Gastroesophageal sphincter (tissue), 3 donors: ENCODE results near the gene XAGE1B.

Experiments
- POLR2A ChIP-seq, 2 donors: fragments of 450-650 bp; IDR thresholded peaks; one replicate each; pipeline ENCODE4 v1.6.1; 2017; ENCODE audit warnings: antibody characterized with exemption in 2 of 2, mild to moderate bottlenecking in 2 of 2, moderate library complexity in 1 of 2
- POLR2AphosphoS5 ChIP-seq: sonication (generic); formaldehyde crosslinking; IDR thresholded peaks from one replicate; pipeline ENCODE4 v1.6.1; 2017; ENCODE audit warnings: antibody characterized with exemption
- TF ChIP-seq, protein P1 (sequence below), 4 experiments: fragments of 200-600 bp in 2 of 4; fragments of 450-650 bp in 2 of 4; sonication (generic) in 1 of 4; IDR thresholded peaks; one replicate each; pipeline ENCODE4 v1.5.1; 2017 to 2019; ENCODE audit warnings: antibody characterized with exemption in 4 of 4, mild to moderate bottlenecking in 2 of 4, moderate library complexity in 2 of 4

GRCh38 chrX:52509916-52510315, 6.9 kb downstream of the XAGE1B start:
- TF ChIP-seq POLR2AphosphoS5, result no peak
- TF ChIP-seq, protein P1, sequence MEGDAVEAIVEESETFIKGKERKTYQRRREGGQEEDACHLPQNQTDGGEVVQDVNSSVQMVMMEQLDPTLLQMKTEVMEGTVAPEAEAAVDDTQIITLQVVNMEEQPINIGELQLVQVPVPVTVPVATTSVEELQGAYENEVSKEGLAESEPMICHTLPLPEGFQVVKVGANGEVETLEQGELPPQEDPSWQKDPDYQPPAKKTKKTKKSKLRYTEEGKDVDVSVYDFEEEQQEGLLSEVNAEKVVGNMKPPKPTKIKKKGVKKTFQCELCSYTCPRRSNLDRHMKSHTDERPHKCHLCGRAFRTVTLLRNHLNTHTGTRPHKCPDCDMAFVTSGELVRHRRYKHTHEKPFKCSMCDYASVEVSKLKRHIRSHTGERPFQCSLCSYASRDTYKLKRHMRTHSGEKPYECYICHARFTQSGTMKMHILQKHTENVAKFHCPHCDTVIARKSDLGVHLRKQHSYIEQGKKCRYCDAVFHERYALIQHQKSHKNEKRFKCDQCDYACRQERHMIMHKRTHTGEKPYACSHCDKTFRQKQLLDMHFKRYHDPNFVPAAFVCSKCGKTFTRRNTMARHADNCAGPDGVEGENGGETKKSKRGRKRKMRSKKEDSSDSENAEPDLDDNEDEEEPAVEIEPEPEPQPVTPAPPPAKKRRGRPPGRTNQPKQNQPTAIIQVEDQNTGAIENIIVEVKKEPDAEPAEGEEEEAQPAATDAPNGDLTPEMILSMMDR (IDR thresholded peaks at IDR 0.05), result no peak
- TF ChIP-seq POLR2A (IDR thresholded peaks at IDR 0.05), result no peak
